SHP77 (cell line): ENCODE data around the gene ZNF484.
"Not testable (repeated sequence)": the region's sequence is repeated elsewhere in the genome, so short reads cannot be mapped to it uniquely, and the experiment has no call there.

Experiments used
- DNase-seq, 2 experiments: peaks; one replicate each; lab custom pipeline; 2025; lab: John Stamatoyannopoulos, UW

ZNF484 gene

GRCh38 chr9:92860867-92861266, 17.0 kb downstream of the ZNF484 start:
- DNase-seq = no peak

DNA sequence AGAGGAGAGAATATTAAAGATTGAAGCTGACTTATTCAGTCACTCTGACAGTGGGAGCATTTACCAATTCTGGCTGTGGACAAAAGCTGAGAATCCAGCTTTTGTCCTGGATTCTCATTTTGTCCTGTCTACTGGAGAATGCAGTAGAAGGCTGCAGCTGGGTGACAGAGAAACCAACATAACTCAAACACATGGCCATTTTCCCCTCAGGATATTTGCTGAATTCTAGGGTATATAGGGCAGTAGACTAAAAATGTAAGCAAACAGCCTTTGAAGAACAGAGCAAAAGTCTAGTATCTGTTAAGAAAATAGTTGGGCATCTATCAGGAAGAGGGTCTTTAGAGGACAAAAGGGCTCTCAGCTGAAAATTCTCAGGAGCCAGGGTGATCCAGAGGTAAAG, 20.6 kb downstream of the ZNF484 start:
- DNase-seq = no peak

DNA sequence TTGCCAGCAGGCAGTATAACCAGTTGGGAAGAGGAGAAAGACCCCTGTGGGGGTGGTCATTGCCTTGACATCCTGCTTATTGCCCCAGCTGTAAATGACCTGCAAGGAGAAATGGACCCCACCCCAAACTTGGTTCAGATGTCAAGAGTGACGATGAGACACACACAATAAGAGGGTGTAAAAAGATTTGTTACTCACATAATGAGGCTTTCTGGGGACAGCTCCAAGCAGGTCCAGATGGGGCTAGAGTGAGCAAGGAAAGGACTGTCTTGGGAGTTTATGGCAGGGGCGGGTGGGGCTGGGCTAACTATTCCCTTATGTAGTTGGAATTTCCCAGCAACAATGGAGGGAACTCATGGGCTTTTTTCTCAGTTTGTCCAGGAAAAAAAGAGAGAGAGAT, 24.1 kb downstream of the ZNF484 start:
- no peak for DNase-seq

DNA sequence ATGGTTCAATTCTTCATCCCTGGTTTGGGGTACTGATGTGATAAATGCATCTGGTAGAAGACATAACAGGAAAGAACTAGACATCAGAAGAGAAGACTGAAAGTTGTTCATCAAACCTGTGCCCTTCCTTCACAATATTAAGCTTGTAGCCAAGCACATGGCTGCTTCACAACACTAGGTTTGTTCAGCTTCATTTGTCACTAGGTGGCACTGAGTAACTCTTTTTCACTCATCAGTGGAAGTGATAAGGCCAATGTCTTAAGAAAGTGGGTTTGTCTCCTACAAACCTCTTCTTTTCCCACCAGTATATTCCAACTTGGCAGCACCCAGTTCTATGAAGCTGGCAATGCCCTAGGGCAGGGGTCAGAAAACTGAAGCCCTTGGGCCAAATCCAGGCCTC, 26.9 kb downstream of the ZNF484 start:
- no peak for DNase-seq

GRCh38 chr9:92848740-92849139, 29.1 kb downstream of the ZNF484 start:
- not testable (repeated sequence) for DNase-seq

DNA sequence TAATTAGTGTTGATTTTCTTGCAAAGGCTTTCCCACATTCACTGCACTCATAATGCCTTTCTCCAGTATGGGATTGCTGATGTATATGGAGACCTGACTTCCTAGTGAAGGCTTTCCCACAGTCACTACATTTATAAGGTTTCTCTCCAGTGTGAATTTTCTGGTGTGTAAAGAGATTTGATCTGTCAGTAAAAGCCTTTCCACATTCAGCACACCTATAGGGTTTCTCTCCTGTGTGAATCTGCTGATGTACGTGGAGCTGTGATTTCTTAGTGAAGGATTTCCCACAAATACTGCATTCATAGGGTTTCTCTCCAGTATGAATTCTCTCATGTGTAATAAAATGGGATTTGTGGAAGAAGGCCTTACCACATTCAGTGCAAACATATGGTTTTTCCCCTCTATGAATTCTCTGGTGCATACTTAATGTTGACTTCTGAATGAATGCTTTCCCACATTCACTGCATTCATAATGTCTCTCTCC, 31.1 kb downstream of the ZNF484 start:
- DNase-seq = no peak

DNA sequence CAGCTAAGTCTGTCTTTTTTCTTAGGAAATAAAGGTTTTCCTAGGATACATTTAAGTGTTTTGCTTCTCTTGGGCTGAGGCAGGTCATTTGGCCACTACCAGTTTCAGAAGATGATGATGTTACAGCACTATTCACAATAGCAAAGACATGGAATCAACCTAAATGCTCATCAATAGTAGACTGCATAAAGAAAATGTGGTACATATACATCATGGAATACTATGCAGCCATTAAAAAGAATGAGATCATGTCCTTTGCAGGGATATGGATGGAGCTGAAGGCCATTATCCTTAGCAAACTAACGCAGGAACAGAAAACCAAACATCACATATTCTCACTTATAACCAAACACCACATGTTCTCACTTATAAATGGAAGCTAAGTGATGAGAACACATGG, 39.4 kb downstream of the ZNF484 start:
- not testable (repeated sequence) for DNase-seq

DNA sequence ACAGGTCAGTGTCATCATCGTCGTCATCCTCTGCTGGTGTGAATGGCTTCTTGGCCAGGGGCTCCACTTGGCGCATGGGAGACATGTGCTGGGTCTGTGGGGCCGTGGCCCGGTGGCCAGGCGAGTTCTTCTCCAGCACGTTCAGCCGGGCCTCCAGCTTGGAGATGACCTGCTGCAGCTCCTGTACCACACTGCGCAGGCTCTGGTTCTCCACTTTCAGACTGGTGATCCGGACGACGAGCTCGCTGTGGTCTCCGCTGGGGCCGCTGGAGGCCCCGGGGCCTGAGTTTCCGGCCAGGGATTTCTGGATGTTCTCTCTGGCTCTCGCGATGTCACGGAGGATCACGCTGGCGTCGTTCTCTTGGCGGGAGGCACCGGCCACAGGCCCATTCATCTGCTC, 40.6 kb downstream of the ZNF484 start:
- DNase-seq = no peak

DNA sequence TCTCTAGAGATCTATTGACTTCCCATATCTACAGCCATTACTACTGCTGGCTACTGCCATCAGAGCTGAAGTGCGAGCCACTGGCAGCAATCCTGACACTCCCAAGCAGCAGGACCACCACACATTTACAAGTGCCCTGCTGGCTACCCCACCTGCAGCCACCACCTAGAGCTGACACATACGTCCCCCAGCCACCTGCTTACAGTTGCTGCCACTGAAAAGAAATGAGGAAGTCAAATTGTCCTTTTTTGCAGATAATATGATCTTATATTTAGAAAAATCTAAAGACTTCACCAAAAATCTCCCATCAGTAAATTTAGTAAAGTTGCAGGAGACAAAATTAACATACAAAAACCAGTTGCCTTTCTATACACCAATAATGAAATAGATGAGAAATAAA, 48.4 kb downstream of the ZNF484 start:
- no peak for DNase-seq

DNA sequence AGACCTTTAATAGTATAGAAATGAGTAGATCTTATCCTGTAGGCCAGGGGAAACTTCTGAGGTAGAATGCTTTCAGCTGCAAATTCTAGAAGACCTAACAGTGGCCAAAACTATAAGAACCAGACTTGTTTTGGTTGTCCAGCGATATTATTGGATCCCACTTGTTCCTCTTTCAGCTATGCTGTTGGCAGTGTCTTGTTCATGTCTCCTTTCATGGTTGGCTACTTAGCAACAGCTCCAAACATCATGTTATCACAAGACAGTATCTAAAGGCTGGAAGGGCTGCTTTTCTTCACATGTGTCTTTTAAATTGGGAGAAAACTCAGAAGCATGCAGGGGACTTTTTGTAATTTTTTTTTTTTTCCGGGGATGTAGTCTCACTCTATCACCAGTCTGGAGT, 52.8 kb downstream of the ZNF484 start:
- DNase-seq = not testable (repeated sequence)

DNA sequence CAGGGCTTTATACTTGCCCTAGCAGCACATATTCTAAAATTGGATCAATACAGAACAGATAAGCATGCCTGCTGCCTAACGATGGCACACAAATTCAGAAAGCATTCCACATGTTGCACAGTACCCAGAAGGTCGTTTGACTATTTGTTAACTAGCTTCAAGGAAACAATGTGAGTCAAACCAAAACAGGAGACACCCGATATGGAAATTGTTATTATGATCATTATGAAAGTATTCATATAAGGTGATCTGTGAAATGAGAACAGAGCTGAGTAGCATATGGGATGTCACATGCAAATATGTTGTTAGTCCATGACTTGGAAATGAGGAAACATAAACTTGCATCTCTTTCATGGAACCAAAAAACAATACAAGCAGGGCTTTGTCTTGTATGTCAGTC, 56.9 kb downstream of the ZNF484 start:
- no peak for DNase-seq

GRCh38 chr9:92819898-92820297, 57.9 kb downstream of the ZNF484 start:
- not testable (repeated sequence) for DNase-seq

DNA sequence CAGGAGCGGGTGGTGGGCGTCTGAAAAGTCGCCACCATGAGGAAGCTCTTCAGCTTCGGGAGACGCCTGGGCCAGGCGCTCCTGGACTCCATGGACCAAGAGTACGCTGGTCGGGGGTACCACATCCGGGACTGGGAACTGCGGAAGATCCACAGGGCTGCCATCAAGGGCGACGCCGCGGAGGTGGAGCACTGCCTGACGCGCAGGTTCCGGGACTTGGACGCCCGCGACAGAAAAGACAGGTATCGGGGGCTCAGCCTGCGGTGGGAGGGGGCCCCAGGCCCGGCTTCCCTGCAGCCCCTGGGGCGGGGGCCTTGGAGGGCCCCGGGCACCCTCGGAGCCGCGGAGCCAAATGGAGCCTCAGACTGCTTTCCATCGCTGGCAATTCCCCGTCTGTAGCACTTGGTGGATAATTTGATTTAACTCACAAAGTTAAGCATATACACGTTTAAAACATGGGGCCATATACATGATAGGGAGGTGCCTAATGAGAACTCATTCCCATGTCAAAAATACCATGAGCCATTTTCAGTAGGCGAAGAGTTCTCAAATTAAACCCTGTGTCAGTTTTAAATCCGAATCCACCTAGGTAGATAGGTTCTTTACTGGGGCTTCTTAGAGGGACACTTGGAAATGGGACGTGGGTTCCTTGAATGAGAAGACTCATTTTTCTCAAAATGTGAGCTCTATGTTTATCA, 68.1 kb downstream of the ZNF484 start:
- DNase-seq = not testable (repeated sequence)

- DNase-seq = peak; percentile 47 to 77
These were observed 68.9 kb downstream of the ZNF484 start for GRCh38 chr9:92808726-92809451.

DNA sequence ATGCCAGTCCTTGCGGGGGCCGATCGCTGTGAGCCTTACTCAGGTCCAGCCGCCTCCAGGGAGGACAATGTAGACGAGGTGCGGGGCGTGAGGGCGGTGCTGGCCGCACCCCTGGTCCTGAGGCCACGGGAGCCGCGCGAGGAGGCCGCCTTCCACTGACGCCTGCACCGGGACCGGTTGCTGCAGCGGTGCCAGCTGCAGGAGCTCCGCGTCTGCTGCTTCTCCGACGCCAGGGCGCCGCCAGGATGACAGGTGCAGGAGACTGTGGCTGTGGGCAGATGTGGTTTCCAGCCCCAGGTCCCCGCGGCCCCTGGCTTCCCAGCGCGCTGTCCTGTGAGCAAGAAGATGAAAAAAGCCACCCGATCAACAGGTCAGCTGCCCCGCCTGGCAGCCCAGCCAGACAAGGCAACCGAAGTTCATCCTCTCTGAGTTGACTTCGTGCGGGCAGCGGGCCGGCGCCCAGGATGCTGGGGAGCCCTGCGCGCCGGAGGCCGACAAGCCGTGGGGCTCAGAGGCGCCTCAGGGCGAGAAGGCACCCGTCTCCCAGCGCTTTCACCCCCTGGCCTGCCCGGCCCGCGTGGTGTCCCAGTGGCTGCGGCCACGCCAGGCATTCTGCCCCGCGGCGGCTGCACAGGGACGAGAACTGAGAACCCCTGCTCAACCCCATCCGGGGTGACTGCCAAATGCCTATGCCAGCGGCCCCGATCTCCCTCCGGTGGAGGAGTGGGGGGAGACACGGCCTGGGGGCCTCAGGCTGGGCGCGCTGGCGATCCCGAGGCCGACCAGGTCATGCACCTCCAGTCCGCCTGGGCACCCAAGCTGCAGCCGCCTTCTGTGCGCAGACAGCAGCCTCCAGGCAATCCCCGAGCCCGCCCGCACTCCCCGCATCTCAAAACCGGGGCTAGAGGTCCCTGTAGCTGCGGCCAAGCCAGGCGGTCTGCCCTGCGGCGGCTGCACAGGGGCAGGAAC, 69.8 kb downstream of the ZNF484 start:
- DNase-seq = peak in 1 of 2 experiments; percentile 59

DNA sequence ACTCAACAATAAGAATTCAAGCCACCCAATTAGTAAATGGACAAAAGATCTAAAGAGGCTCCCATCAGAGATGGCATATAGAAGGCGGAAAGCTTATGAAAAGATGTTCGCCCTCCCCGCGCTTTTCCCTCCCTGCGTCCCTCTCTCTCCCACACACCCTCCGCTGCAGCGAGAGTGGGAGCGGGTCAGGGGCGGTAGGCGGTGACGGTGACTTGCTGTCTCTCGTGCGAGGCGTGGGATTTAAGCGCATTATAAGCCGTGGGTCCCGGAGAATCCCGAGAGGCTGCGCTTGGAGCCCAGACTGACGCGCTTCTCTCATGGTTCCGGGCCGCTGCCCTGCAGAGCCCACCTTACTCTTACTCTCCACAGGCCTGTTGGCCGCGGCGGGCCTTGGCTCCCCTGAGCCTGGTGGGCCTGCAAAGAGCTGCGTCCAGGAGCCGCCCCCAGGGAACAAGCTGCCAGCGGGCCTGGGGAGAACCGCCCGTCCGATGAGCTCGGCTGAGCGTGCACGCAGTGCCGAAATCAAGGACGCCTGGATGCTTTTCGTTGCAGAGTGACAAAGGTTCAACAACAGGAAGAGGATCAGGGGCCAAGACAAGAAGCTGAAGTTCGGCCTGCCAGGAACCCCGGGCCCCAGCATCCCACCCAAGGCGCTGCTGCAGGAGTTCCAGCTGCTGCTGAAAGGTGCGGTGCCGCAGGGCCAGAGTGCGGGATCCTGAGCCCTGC, 70.6 kb downstream of the ZNF484 start:
- DNase-seq = no peak

DNA sequence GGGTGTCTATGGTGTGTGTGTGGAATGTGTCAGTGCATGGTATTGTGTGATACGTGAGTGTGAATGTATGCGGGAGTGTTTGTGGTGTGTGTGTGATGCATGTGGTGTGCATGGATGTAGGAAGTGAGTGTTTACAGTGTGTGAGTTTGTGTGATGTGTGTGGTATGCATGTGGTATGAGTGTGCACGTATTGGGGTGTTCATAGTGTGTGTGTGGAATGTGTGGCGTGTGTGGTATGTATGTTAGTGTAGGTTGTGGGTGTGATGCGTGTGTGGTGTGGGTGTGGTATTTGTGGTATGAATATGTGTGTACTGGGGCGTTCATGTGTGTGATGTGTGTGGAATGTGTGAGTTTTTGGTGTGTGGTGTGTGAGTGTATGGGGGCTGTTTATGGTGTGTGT, 73.1 kb downstream of the ZNF484 start:
- DNase-seq = no peak

DNA sequence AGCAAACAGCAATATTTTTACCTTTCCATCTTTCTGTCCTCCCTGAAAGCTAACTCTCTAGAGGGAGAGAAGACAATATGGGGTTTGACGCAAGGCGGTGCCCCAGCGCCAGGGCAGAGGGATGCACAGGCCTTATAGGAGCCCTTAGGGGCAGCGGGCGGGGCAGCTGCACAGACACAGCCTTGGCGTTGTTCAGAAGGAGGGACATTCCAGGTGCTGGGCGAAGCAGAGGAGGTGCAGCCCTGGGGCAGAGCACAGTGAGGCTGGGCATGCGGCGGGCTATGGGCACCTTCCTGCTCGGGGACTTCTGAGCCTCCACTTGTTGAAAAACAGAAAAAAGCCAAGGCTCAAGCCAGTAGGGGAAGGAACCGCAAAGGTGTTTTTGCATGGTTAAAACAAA, 79.5 kb downstream of the ZNF484 start:
- DNase-seq = no peak

- not testable (repeated sequence) for DNase-seq
These were observed 81.5 kb downstream of the ZNF484 start for GRCh38 chr9:92796337-92796804.

DNA sequence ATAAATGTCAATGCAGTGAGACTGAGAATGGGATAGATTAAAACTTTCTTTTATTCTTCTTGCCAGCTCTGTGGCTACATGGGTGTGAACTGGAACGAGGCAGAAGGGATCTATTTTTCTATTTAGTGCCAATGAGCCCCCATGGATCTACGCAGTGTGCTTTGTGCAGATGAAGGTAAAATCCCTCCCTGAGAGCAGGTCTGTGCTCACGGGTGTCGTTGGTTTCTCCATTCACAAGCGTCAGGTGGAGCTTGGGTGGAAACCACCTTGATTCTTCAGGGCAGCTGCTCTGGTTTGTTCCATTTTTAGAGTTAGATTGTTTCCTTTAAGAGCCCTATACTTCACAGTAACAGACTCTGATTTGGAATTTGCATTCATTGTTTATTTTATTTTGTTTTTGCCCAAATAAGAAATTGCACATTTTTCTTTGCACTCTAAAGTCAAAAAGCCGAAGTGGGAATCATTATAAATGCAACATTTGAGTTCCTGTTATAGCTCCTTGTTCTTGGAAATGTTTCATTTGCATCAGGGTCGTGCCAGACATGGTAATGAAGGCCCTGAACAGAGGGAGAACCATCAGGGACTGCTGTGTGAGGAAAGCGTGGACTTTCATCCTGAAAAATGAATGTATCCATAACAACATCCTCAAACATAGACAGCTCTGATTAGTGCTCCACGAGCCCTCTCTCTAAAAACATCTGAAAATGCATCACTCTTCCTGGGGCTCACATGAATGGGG, 82.1 kb downstream of the ZNF484 start:
- DNase-seq = no peak
